Left lung (tissue), 10 donors: ENCODE results near the gene ENAH. TPM values are rescaled to one million over a fixed set of nuclear protein-coding genes. Genes with fewer than 3 reads are reported as not detected.

Experiments used
- ATAC-seq: fragments of 200-7000 bp; cut with Tn5 transposase; one replicate; pipeline ENCODE4 v1.9.1; 2020; ENCODE audit warnings: moderate library complexity
- DNase-seq, 4 donors: peaks; one replicate each; pipeline ENCODE4 v3.0.0-alpha.2; 2013 to 2020
- H3K27ac ChIP-seq, 2 donors: fragments of 200-600 bp; sonication (generic) in 1 of 2; one replicate each; pipeline versions ENCODE4 v1.5.0 to v1.8.0; 2020 to 2021
- H3K27me3 ChIP-seq, 2 donors: fragments of 200-600 bp; sonication (generic) in 1 of 2; one replicate each; pipeline versions ENCODE4 v1.5.0 to v1.8.0; 2020 to 2021
- H3K36me3 ChIP-seq, 2 donors: fragments of 200-600 bp; sonication (generic) in 1 of 2; one replicate each; pipeline versions ENCODE4 v1.5.0 to v1.8.0; 2020 to 2021
- H3K4me1 ChIP-seq, 2 donors: fragments of 200-600 bp; one replicate each; pipeline ENCODE4 v1.8.0; 2021
- H3K4me3 ChIP-seq, 2 donors: fragments of 200-600 bp; sonication (generic) in 1 of 2; one replicate each; pipeline versions ENCODE4 v1.5.0 to v1.8.0; 2020 to 2021; ENCODE audit warnings: mild to moderate bottlenecking in 1 of 2
- H3K9me3 ChIP-seq, 2 donors: fragments of 200-600 bp; sonication (generic) in 1 of 2; one replicate each; pipeline versions ENCODE4 v1.5.0 to v1.8.0; 2020 to 2021
- intact Hi-C, 2 donors: fragments of 100-400 bp; cut with DNase I; formaldehyde crosslinking; loops; one replicate each; pipeline versions ENCODE4 v1.11.2 to v1.14.2; 2022
- polyA plus RNA-seq, 6 donors: library from polyadenylated mRNA; unstranded; fragments of 120-200 nt; gene quantifications; one replicate each; pipeline ENCODE4 v1.2.1, GENCODE V29; 2013; ENCODE audit not compliant: insufficient read length in 6 of 6
- total RNA-seq, 2 donors: library from RNA; stranded (reverse); fragmentation: NEBNext Ultra II Directional; extraction: Animal tissue kit (Norgen Biotek cat#: 25700); gene quantifications; one replicate each; pipeline ENCODE4 v1.2.1, GENCODE V29; 2021
- TF ChIP-seq, protein P1 (sequence below), 2 donors: fragments of 200-600 bp; sonication (generic) in 1 of 2; IDR thresholded peaks; one replicate each; pipeline versions ENCODE4 v1.5.0 to v1.8.0; 2021; ENCODE audit warnings: antibody characterized with exemption in 2 of 2
- donor health status: DM: no; HTN: yes; CAD: no.
- donor health status: DM: no; HTN: no; CAD: no.

ENAH gene
- total and polyA plus RNA-seq, 8 donors = 106 to 255 (median 237) TPM

DNA sequence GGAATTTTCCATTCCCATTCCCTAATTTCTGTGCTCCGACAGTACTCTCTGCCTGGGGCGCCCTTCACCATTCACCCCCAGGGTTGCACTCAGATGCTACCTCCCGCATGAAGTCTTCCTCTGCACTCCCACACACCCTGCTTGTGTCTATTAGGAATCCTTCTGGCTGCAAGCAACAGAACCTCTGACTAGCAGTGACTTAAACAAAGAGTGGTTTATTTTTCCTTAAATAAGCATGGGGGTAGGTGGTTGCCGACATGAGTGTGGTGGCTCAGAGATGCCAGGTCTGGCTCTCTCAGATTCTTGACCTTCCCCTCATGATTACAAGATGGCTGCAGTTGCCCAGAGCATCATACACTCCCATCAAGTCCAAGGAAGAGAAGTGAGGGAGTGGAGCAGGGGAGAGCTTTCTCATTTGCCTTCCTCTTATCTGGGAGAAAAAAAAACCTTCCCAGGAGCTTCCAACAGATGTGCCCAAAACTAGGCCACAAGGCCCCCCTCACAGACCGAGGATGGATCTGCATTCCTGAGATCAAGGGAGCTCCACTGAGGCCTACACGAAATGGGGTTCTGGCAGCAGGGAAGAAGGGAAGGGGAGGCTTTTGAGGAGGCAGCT lies 175.5 kb downstream of the ENAH start:
- no peaks in the 10 kb centered on the region for H3K36me3 ChIP-seq
- no peak overlapping the region for H3K4me3 ChIP-seq
- ATAC-seq (no peak), DNase-seq (no peak)
- no peak overlapping the region for H3K27ac ChIP-seq
- TF ChIP-seq, protein P1, sequence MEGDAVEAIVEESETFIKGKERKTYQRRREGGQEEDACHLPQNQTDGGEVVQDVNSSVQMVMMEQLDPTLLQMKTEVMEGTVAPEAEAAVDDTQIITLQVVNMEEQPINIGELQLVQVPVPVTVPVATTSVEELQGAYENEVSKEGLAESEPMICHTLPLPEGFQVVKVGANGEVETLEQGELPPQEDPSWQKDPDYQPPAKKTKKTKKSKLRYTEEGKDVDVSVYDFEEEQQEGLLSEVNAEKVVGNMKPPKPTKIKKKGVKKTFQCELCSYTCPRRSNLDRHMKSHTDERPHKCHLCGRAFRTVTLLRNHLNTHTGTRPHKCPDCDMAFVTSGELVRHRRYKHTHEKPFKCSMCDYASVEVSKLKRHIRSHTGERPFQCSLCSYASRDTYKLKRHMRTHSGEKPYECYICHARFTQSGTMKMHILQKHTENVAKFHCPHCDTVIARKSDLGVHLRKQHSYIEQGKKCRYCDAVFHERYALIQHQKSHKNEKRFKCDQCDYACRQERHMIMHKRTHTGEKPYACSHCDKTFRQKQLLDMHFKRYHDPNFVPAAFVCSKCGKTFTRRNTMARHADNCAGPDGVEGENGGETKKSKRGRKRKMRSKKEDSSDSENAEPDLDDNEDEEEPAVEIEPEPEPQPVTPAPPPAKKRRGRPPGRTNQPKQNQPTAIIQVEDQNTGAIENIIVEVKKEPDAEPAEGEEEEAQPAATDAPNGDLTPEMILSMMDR (IDR thresholded peaks at IDR 0.05) = no peak
- peaks cover 0 to 2% of the 10 kb centered on the region in 2 donors for H3K27me3 ChIP-seq
- H3K4me1 ChIP-seq = peaks cover 0 to 10% of the 10 kb centered on the region in 2 donors
- intact Hi-C loops = loop anchor here in 1 of 2 donors (5.0 to 10.0 kb wide), 3 partner anchors 295 to 500 kb away; no protein-coding TSS in a partner anchor
- no peaks in the 10 kb centered on the region for H3K9me3 ChIP-seq

GRCh38 chr1:225476538-225476988 lies 176.4 kb downstream of the ENAH start:
- Histone ChIP-seq H3K4me3 (no peak overlapping the region), H3K4me1 (peaks cover 0 to 10% of the 10 kb centered on the region in 2 donors), H3K27ac (no peak overlapping the region), H3K9me3 (no peaks in the 10 kb centered on the region), H3K36me3 (no peaks in the 10 kb centered on the region), H3K27me3 (no peaks in the 10 kb centered on the region)
- TF ChIP-seq, protein P1 (IDR thresholded peaks at IDR 0.05) = no peak
- intact Hi-C loops = loop anchor here in 1 of 2 donors (5.0 to 10.0 kb wide), 3 partner anchors 296 to 501 kb away; no protein-coding TSS in a partner anchor
- ATAC-seq (no peak), DNase-seq (no peak)

DNA sequence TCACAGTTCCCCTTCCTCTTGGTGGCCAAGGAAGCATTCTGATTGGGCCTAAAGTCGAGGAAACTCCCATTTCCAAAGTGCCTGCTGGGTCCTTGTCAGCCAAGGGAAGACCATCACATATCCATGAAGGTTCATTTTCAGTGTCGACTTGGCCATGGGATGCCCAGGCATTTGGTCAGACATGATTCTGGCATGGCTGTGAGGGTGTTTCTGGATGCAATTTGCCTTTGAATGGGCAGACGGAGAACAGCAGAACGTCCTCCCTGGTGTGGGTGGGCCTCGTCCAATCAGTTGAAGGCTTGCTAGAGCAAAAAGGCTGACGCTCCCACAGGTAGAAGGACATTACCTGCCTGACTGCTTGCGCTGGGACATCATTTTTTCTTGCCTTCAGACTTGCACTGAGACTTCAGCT lies 176.8 kb downstream of the ENAH start:
- DNase-seq = peak in 1 of 4 donors; percentile 13
- intact Hi-C loops = loop anchor here in 1 of 2 donors (5.0 to 10.0 kb wide), 3 partner anchors 296 to 501 kb away; no protein-coding TSS in a partner anchor
- H3K36me3 ChIP-seq = no peaks in the 10 kb centered on the region
- no peaks in the 10 kb centered on the region for H3K9me3 ChIP-seq
- no peak overlapping the region for H3K4me3 ChIP-seq
- peaks cover 0 to 10% of the 10 kb centered on the region in 2 donors for H3K4me1 ChIP-seq
- no peak for ATAC-seq
- H3K27ac ChIP-seq = no peak overlapping the region
- H3K27me3 ChIP-seq = no peaks in the 10 kb centered on the region
- TF ChIP-seq, protein P1 (IDR thresholded peaks at IDR 0.05) = no peak

- TF ChIP-seq, protein P1 (IDR thresholded peaks at IDR 0.05) = peak; percentile 100
- H3K27ac ChIP-seq = no peak overlapping the region
- no peaks in the 10 kb centered on the region for H3K9me3 ChIP-seq
- peaks cover 0 to 10% of the 10 kb centered on the region in 2 donors for H3K4me1 ChIP-seq
- no peaks in the 10 kb centered on the region for H3K27me3 ChIP-seq
- no peaks in the 10 kb centered on the region for H3K36me3 ChIP-seq
- intact Hi-C loops = loop anchor here in 1 of 2 donors (5.0 to 10.0 kb wide), 3 partner anchors 297 to 502 kb away; no protein-coding TSS in a partner anchor
- H3K4me3 ChIP-seq = no peak overlapping the region
- ATAC-seq (peak; percentile 100), DNase-seq (peak; percentile 70 to 97 (median 82))
These were observed 177.7 kb downstream of the ENAH start for GRCh38 chr1:225474986-225475820.
